Measurements from ENCODE around the gene INSM2.

DNA sequence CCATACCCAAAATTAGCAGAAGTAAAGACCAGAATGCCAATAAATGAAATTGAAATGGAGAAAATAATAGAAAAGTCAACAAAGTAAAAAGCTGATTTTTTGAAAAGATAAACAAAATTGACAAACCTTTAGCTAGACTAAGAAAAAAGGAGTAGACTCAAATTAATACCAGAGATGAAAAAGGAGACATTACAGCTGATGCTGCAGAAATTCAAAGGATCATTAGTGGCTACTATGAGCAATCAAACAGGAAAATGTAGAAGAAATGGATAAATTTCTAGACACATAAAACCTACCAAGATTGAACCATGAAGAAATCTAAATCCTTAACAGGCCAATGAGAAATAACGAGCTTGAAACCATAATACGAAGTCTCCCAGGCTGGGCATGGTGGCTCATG lies 34.8 kb upstream of the INSM2 start:
- TF ChIP-seq EZH2 (IDR thresholded peaks at IDR 0.05) (no peak), POLR2A (IDR thresholded peaks at IDR 0.05; ENCODE audit: borderline replicate concordance, extremely low read depth, insufficient read depth, insufficient read length) (no peak), SIN3A (IDR thresholded peaks at IDR 0.05; ENCODE audit: low read depth) (no peak), EGR1 (IDR thresholded peaks at IDR 0.05; ENCODE audit: low read depth) (no peak), CEBPB (IDR thresholded peaks at IDR 0.05; ENCODE audit: low read depth) (no peak), YY1 (IDR thresholded peaks at IDR 0.05; ENCODE audit: extremely low read depth, insufficient replicate concordance, low read depth, low read length) (no peak), POLR2AphosphoS5 (IDR thresholded peaks at IDR 0.05; ENCODE audit: low read depth, low read length) (no peak), FOSL1 (IDR thresholded peaks at IDR 0.05; ENCODE audit: low read depth) (no peak), TCF7L2 (IDR thresholded peaks at IDR 0.05; ENCODE audit: borderline replicate concordance, extremely low read depth, insufficient read depth, insufficient read length) (no peak), EZH2phosphoT487 (IDR thresholded peaks at IDR 0.05; ENCODE audit: borderline replicate concordance) (no peak), ATF3 (IDR thresholded peaks at IDR 0.05) (no peak)
- TF ChIP-seq, protein P1, sequence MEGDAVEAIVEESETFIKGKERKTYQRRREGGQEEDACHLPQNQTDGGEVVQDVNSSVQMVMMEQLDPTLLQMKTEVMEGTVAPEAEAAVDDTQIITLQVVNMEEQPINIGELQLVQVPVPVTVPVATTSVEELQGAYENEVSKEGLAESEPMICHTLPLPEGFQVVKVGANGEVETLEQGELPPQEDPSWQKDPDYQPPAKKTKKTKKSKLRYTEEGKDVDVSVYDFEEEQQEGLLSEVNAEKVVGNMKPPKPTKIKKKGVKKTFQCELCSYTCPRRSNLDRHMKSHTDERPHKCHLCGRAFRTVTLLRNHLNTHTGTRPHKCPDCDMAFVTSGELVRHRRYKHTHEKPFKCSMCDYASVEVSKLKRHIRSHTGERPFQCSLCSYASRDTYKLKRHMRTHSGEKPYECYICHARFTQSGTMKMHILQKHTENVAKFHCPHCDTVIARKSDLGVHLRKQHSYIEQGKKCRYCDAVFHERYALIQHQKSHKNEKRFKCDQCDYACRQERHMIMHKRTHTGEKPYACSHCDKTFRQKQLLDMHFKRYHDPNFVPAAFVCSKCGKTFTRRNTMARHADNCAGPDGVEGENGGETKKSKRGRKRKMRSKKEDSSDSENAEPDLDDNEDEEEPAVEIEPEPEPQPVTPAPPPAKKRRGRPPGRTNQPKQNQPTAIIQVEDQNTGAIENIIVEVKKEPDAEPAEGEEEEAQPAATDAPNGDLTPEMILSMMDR (IDR thresholded peaks at IDR 0.05 in 2 of 3, conservative IDR thresholded peaks at IDR 0.05 in 1 of 3; ENCODE audit: borderline replicate concordance in 1 of 3, insufficient read depth in 1 of 3, low read depth in 2 of 3, low read length in 2 of 3), result no peak
- TF ChIP-seq, protein P2, sequence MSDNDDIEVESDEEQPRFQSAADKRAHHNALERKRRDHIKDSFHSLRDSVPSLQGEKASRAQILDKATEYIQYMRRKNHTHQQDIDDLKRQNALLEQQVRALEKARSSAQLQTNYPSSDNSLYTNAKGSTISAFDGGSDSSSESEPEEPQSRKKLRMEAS (IDR thresholded peaks at IDR 0.05), result no peak
- TF ChIP-seq, protein P3, sequence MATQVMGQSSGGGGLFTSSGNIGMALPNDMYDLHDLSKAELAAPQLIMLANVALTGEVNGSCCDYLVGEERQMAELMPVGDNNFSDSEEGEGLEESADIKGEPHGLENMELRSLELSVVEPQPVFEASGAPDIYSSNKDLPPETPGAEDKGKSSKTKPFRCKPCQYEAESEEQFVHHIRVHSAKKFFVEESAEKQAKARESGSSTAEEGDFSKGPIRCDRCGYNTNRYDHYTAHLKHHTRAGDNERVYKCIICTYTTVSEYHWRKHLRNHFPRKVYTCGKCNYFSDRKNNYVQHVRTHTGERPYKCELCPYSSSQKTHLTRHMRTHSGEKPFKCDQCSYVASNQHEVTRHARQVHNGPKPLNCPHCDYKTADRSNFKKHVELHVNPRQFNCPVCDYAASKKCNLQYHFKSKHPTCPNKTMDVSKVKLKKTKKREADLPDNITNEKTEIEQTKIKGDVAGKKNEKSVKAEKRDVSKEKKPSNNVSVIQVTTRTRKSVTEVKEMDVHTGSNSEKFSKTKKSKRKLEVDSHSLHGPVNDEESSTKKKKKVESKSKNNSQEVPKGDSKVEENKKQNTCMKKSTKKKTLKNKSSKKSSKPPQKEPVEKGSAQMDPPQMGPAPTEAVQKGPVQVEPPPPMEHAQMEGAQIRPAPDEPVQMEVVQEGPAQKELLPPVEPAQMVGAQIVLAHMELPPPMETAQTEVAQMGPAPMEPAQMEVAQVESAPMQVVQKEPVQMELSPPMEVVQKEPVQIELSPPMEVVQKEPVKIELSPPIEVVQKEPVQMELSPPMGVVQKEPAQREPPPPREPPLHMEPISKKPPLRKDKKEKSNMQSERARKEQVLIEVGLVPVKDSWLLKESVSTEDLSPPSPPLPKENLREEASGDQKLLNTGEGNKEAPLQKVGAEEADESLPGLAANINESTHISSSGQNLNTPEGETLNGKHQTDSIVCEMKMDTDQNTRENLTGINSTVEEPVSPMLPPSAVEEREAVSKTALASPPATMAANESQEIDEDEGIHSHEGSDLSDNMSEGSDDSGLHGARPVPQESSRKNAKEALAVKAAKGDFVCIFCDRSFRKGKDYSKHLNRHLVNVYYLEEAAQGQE (IDR thresholded peaks at IDR 0.05; ENCODE audit: low read depth), result no peak
